GM23338 (cell line): ENCODE measurements around the gene PRDM2. TPM values are rescaled to one million over a fixed set of nuclear protein-coding genes. Genes with fewer than 3 reads are reported as not detected.

Source experiments
- ATAC-seq: fragments of 200-7000 bp; cut with Tn5 transposase; 3 replicates; pipeline ENCODE4 v1.9.1; 2020
- DNase-seq: peaks from one replicate; pipeline ENCODE4 v3.0.0-alpha.2; 2015; ENCODE audit warnings: low spot score
- H2AFZ ChIP-seq: fragments of 200-600 bp; sonication (generic); 2 replicates; pipeline ENCODE4 v1.8.0; 2016; ENCODE audit warnings: antibody characterized with exemption, mild to moderate bottlenecking, moderate library complexity
- H3F3A ChIP-seq: fragments of 200-600 bp; sonication (generic); replicated peaks from 2 replicates; pipeline ENCODE4 v1.8.0; 2017; ENCODE audit warnings: antibody characterized with exemption, mixed run types, low read depth
- H3K27ac ChIP-seq: fragments of 200-600 bp; sonication (generic); 2 replicates; pipeline ENCODE4 v1.6.1; 2016; ENCODE audit warnings: low read depth
- H3K27me3 ChIP-seq: fragments of 200-600 bp; sonication (generic); 2 replicates; pipeline ENCODE4 v1.8.0; 2016; ENCODE audit warnings: mild to moderate bottlenecking, mixed run types, moderate library complexity; ENCODE audit not compliant: insufficient read depth
- H3K36me3 ChIP-seq: fragments of 200-600 bp; sonication (generic); 2 replicates; pipeline ENCODE4 v1.8.0; 2016; ENCODE audit warnings: mild to moderate bottlenecking; ENCODE audit not compliant: insufficient read depth
- H3K4me1 ChIP-seq: fragments of 200-600 bp; sonication (generic); 2 replicates; pipeline ENCODE4 v1.8.0; 2016; ENCODE audit warnings: mild to moderate bottlenecking, moderate library complexity; ENCODE audit not compliant: insufficient read depth
- H3K4me2 ChIP-seq: fragments of 200-600 bp; sonication (generic); 2 replicates; pipeline ENCODE4 v1.7.1; 2017; ENCODE audit warnings: mixed run types
- H3K4me3 ChIP-seq: fragments of 200-600 bp; sonication (generic); 2 replicates; pipeline ENCODE4 v1.6.1; 2016; ENCODE audit warnings: mixed run types
- H3K79me2 ChIP-seq: fragments of 200-600 bp; sonication (generic); replicated peaks from 2 replicates; pipeline ENCODE4 v1.8.0; 2017; ENCODE audit warnings: mild to moderate bottlenecking; ENCODE audit not compliant: insufficient read depth
- H3K9me2 ChIP-seq: fragments of 200-600 bp; sonication (generic); 2 replicates; pipeline ENCODE4 v1.8.0; 2017; ENCODE audit not compliant: insufficient read depth
- H4K20me1 ChIP-seq: fragments of 200-600 bp; sonication (generic); replicated peaks from 2 replicates; pipeline ENCODE4 v1.8.0; 2017; ENCODE audit warnings: mild to moderate bottlenecking; ENCODE audit not compliant: insufficient read depth
- H3K27ac Mint-ChIP-seq: 2 replicates; pipeline ENCODE4 v1.8.0; 2020; ENCODE audit warnings: inconsistent platforms, mild to moderate bottlenecking, moderate library complexity, mixed read lengths
- H3K27me3 Mint-ChIP-seq: 3 replicates; pipeline ENCODE4 v1.8.0; 2022; ENCODE audit warnings: low read depth, mild to moderate bottlenecking, moderate library complexity, mixed read lengths, inconsistent platforms; ENCODE audit not compliant: insufficient read depth, poor library complexity
- H3K36me3 Mint-ChIP-seq: 3 replicates; pipeline ENCODE4 v1.8.0; 2021; ENCODE audit warnings: low read depth, mild to moderate bottlenecking, inconsistent platforms, moderate library complexity, mixed read lengths
- H3K4me1 Mint-ChIP-seq: 3 replicates; pipeline ENCODE4 v1.8.0; 2020; ENCODE audit warnings: mild to moderate bottlenecking, inconsistent platforms, mixed read lengths
- H3K4me3 Mint-ChIP-seq: 3 replicates; pipeline ENCODE4 v1.8.0; 2021; ENCODE audit warnings: moderate library complexity, mild to moderate bottlenecking, inconsistent platforms, mixed read lengths
- H3K9me3 Mint-ChIP-seq: 3 replicates; pipeline ENCODE4 v1.8.0; 2020; ENCODE audit warnings: moderate library complexity, mild to moderate bottlenecking, inconsistent platforms, mixed read lengths
- CREB1 ChIP-seq: fragments of 250-450 bp; sonication (Bioruptor Pico); IDR thresholded peaks from 2 replicates; pipeline ENCODE4 v1.5.0; 2020; ENCODE audit warnings: low read depth, mild to moderate bottlenecking, moderate library complexity
- EZH2 ChIP-seq: fragments of 200-600 bp; sonication (generic); IDR thresholded peaks from one replicate; pipeline ENCODE4 v1.8.0; 2017; ENCODE audit warnings: antibody characterized with exemption, mild to moderate bottlenecking, low read depth; ENCODE audit not compliant: unreplicated experiment
- ZNF331 ChIP-seq: fragments of 250-450 bp; sonication (Bioruptor Pico); IDR thresholded peaks from 2 replicates; pipeline ENCODE4 v1.5.0; 2020; ENCODE audit warnings: low read depth, mild to moderate bottlenecking, moderate library complexity
- polyA plus RNA-seq: library from polyadenylated mRNA; unstranded; fragments of >200 nt; fragmentation: Nextera tagmentation; extraction: Ambion mirVana; gene quantifications from 2 replicates; pipeline ENCODE4 v1.2.1, GENCODE V29; 2016
- total RNA-seq: library from RNA; depleted of rRNA; stranded (reverse); fragments of >200 nt; shearing (Covaris generic); gene quantifications from 2 replicates; pipeline ENCODE4 v1.2.3, GENCODE V29; 2014
- TF ChIP-seq, protein P1 (sequence below), 2 experiments: fragments of 200-600 bp in 1 of 2; sonication (generic) in 1 of 2; conservative IDR thresholded peaks; 2 replicates each; pipeline versions ENCODE4 v1.5.1 to v1.6.1; 2016 to 2017; ENCODE audit warnings: antibody characterized with exemption in 2 of 2, low read depth in 2 of 2, mild to moderate bottlenecking in 2 of 2, moderate library complexity in 1 of 2

The PRDM2 gene
- total and polyA plus RNA-seq, 2 experiments from 2014 or later: 11.6 to 28.3 TPM

- TF ChIP-seq EZH2: no peak
Measured at GRCh38 chr1:13751985-13752384, 52.0 kb downstream of the PRDM2 start (continued).

DNA sequence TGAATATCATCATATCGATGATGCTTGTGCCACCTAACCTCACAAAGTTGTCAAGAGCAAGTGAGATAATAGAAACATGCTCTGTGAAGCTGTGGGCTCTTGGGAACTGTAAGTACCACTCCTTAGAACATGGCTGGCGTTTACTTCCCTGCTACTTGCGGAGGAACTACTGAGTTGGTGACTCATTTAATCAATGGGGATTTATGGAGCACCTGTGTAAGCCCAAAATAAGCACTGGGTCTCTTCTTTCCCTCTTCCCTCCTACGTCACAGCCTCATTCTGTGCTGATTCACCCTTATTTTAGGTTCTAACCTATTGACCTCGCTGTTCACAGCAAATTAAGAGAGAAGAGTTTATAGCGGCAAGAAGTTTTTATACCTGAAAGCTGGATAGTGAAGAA, 52.9 kb downstream of the PRDM2 start:
- Histone ChIP-seq H3K4me2 (no peak overlapping the region), H3K27ac (no peak overlapping the region), H2AFZ (no peak overlapping the region), H3K4me1 (no peaks in the 10 kb centered on the region; the same call in 1 of the 2 replicates), H3K36me3 (no peaks in the 10 kb centered on the region), H3F3A (no peaks in the 10 kb centered on the region), H3K4me3 (no peak overlapping the region), H3K27me3 (peaks cover 20% of the 10 kb centered on the region), H3K9me2 (no peaks in the 10 kb centered on the region), H4K20me1 (peaks cover 57% of the 10 kb centered on the region), H3K79me2 (peaks cover 68% of the 10 kb centered on the region)
- DNase-seq: no peak
- Mint-ChIP-seq H3K27me3 (peaks cover 12% of the 10 kb centered on the region), H3K4me1 (peaks cover 28% of the 10 kb centered on the region; the same call in 2 of the 3 replicates), H3K9me3 (no peaks in the 10 kb centered on the region), H3K4me3 (no peak overlapping the region), H3K27ac (no peak overlapping the region), H3K36me3 (no peaks in the 10 kb centered on the region; the same call in 2 of the 3 replicates)
- TF ChIP-seq CREB1 (no peak), ZNF331 (no peak)
- TF ChIP-seq, protein P1, sequence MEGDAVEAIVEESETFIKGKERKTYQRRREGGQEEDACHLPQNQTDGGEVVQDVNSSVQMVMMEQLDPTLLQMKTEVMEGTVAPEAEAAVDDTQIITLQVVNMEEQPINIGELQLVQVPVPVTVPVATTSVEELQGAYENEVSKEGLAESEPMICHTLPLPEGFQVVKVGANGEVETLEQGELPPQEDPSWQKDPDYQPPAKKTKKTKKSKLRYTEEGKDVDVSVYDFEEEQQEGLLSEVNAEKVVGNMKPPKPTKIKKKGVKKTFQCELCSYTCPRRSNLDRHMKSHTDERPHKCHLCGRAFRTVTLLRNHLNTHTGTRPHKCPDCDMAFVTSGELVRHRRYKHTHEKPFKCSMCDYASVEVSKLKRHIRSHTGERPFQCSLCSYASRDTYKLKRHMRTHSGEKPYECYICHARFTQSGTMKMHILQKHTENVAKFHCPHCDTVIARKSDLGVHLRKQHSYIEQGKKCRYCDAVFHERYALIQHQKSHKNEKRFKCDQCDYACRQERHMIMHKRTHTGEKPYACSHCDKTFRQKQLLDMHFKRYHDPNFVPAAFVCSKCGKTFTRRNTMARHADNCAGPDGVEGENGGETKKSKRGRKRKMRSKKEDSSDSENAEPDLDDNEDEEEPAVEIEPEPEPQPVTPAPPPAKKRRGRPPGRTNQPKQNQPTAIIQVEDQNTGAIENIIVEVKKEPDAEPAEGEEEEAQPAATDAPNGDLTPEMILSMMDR (conservative IDR thresholded peaks at IDR 0.05; ENCODE audit: low read depth in 2 of 2): no peak
- no peak for ATAC-seq

DNA sequence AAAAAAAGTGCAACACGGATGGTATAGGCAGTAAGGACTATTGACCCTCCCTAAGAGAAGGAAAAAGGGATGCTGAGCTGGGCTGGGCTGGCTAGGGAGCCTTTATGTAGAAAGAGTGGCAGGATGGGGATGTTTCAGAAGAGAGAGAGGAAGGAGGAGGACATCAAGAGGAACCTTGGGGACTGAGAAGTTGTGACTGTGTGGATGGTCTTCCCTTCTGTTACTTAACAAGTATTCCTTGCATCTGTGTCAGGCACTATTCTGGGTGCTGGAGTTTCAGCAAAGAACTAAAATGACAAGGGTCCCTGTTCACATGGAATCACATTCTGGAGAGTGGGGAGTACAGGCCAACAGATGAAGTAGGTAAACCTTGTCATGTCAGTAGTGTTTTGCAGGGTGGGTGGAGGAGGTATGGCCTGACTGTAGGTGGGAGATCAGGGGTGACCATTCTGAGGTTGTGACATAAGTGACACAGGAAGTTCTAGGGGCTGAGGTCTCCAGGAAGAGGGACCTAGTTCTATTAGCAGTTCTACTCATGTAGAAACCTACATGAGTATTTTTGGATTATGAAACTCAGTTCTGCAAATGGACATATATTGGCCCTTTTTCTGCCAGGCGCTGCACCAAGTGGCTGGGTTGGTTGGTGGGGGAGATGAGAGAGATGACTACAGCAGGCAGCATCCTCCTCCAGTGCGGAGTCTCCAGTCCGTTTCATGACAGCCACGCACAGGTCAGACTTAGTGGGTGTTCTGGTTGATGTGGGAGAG, 53.8 kb downstream of the PRDM2 start:
- peaks cover 7% of the 10 kb centered on the region for H3K27me3 Mint-ChIP-seq
- ATAC-seq: no peak
- Histone ChIP-seq H3K27me3 (peaks cover 10% of the 10 kb centered on the region; the same call in 1 of the 2 replicates), H3K36me3 (no peaks in the 10 kb centered on the region), H3K9me2 (no peaks in the 10 kb centered on the region), H3K79me2 (peaks cover 71% of the 10 kb centered on the region), H3K4me1 (peaks cover 5% of the 10 kb centered on the region), H3K4me3 (no peak overlapping the region), H3K27ac (no peak overlapping the region), H2AFZ (no peak overlapping the region), H3K4me2 (no peak overlapping the region), H3F3A (no peaks in the 10 kb centered on the region), H4K20me1 (peaks cover 51% of the 10 kb centered on the region)
- no peak for TF ChIP-seq EZH2
- no peaks in the 10 kb centered on the region; the same call in 2 of the 3 replicates for H3K36me3 Mint-ChIP-seq
- no peak for DNase-seq
- no peak overlapping the region for H3K4me3 Mint-ChIP-seq
- no peaks in the 10 kb centered on the region for H3K9me3 Mint-ChIP-seq
- no peak overlapping the region for H3K27ac Mint-ChIP-seq
- H3K4me1 Mint-ChIP-seq: peaks cover 28% of the 10 kb centered on the region; the same call in 2 of the 3 replicates
